OCI-LY7 (cell line): Measurements from ENCODE around the gene UMPS. TPM values are rescaled to one million over a fixed set of nuclear protein-coding genes. Genes with fewer than 3 reads are reported as not detected.

Experiments
- BruUV-seq: library from RNA; stranded (reverse); fragments of 400-500 nt; replicated peaks from 2 replicates; lab custom pipeline; 2021; lab: Mats Ljungman, UMichigan
- CTCF ChIA-PET: fragments of 300-600 bp; sonication (Branson Sonifier 250); formaldehyde crosslinking; loops from one replicate; lab custom pipeline; 2022; ENCODE audit warnings: antibody characterized with exemption; ENCODE audit not compliant: unreplicated experiment; lab: Charles Lee
- POLR2A ChIA-PET: fragments of 300-600 bp; sonication (Branson Sonifier 250); formaldehyde crosslinking; loops from one replicate; lab custom pipeline; 2022; ENCODE audit warnings: antibody characterized with exemption; lab: Charles Lee
- DNase-seq: peaks from one replicate; pipeline ENCODE4 v3.0.0-alpha.2; 2015; ENCODE audit warnings: low spot score
- H2AFZ ChIP-seq: fragments of 200-600 bp; sonication (generic), shearing (Covaris generic); 2 replicates; pipeline ENCODE4 v1.6.1; 2014; ENCODE audit warnings: mild to moderate bottlenecking, antibody characterized with exemption, low read length, moderate library complexity
- H3K27ac ChIP-seq: fragments of 200-600 bp; sonication (generic); 2 replicates; pipeline ENCODE4 v1.5.1; 2014; ENCODE audit warnings: mixed run types, low read depth, mild to moderate bottlenecking, moderate library complexity, low read length, inconsistent platforms; ENCODE audit not compliant: poor library complexity, severe bottlenecking
- H3K36me3 ChIP-seq: fragments of 200-600 bp; sonication (generic); 2 replicates; pipeline ENCODE4 v1.6.1; 2014; ENCODE audit warnings: mild to moderate bottlenecking, antibody characterized with exemption, low read length, moderate library complexity, mixed read lengths; ENCODE audit not compliant: insufficient read depth
- H3K4me1 ChIP-seq: fragments of 200-600 bp; sonication (generic); 2 replicates; pipeline ENCODE4 v1.5.1; 2014; ENCODE audit warnings: mild to moderate bottlenecking, low read length; ENCODE audit not compliant: insufficient read depth, poor library complexity, severe bottlenecking
- H3K4me2 ChIP-seq: fragments of 200-600 bp; sonication (generic); 2 replicates; pipeline ENCODE4 v1.6.1; 2014; ENCODE audit warnings: mild to moderate bottlenecking, low read length
- H3K4me3 ChIP-seq: fragments of 200-600 bp; sonication (generic); 2 replicates; pipeline ENCODE4 v1.5.1; 2014; ENCODE audit warnings: mild to moderate bottlenecking, low read depth, low read length; ENCODE audit not compliant: poor library complexity, severe bottlenecking
- H3K79me2 ChIP-seq: fragments of 200-600 bp; sonication (generic); 2 replicates; pipeline ENCODE4 v1.6.1; 2016; ENCODE audit warnings: low read depth, mild to moderate bottlenecking, low read length, moderate library complexity, mixed read lengths; ENCODE audit not compliant: insufficient read depth
- H3K9me2 ChIP-seq: fragments of 200-600 bp; sonication (generic); 2 replicates; pipeline ENCODE4 v1.6.1; 2016; ENCODE audit warnings: mild to moderate bottlenecking, low read length, mixed read lengths; ENCODE audit not compliant: insufficient read depth
- H3K9me3 ChIP-seq: fragments of 200-600 bp; sonication (generic); 2 replicates; pipeline ENCODE4 v1.6.1; 2014; ENCODE audit warnings: mild to moderate bottlenecking, mixed run types, low read length, mixed read lengths
- H4K20me1 ChIP-seq: fragments of 200-600 bp; sonication (generic); 2 replicates; pipeline ENCODE4 v1.6.1; 2014; ENCODE audit warnings: mild to moderate bottlenecking, antibody characterized with exemption, low read length, moderate library complexity, mixed read lengths; ENCODE audit not compliant: insufficient read depth
- EZH2phosphoT487 ChIP-seq: fragments of 200-600 bp; sonication (generic); IDR thresholded peaks from 2 replicates; pipeline ENCODE4 v1.6.1; 2018; ENCODE audit warnings: low read depth, borderline replicate concordance, mild to moderate bottlenecking, mixed run types, antibody characterized with exemption, low read length, moderate library complexity, mixed read lengths
- intact Hi-C: fragments of 100-400 bp; cut with micrococcal nuclease; formaldehyde crosslinking; loops from one replicate; pipeline ENCODE4 v1.10.0; 2022; ENCODE audit not compliant: unreplicated experiment
- total RNA-seq, 2 experiments: library from RNA; depleted of rRNA in 1 of 2; stranded (reverse); fragments of >200 nt in 1 of 2; shearing (Covaris generic) in 1 of 2; gene quantifications; 2 replicates each; pipeline ENCODE4 v1.2.3, GENCODE V29; 2014 to 2022
- TF ChIP-seq, protein P1 (sequence below): fragments of 200-600 bp; sonication (generic); conservative IDR thresholded peaks from 2 replicates; pipeline ENCODE4 v1.5.1; 2014; ENCODE audit warnings: mild to moderate bottlenecking, antibody characterized with exemption, low read length, moderate library complexity, mixed read lengths

The UMPS gene
- total RNA-seq, 2 experiments from 2014 or later = 24.8 to 62.7 TPM

DNA sequence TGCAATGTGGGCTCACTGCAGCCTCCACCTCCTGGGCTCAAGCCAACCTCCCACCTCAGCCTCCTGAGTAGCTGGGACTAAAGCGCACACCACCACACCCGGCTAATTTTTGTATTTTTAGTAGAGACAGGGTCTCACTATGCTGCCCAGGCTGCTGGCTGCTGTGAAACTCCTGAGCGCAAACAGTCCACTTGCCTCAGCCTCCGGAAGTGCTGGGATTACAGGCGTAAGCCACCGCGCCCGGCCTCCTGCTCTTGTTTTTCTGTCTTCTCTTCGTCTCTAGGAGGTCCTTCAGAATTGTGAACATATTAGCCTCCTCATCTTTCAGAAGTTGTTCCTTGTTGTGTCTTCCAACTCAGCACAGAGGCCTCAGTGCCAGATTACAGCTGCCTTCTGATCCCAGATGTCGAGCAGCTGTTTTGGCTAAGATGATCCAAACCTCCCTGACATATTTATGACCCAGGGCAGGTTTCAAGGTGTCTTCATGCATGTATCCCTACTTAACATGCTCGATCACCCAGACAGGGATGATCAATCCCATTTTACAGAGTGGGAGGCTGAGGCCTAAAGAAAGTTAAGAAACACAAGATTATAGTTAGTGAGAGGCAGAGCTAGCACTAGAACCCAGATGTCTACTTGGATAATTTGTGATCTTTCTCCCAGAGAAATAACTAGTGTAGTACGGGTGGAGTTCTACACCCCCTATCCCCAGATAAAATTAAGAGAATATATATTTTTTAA, 32.1 kb upstream of the UMPS start:
- intact Hi-C loops = no loop called here
- Histone ChIP-seq H3K79me2 (no peaks in the 10 kb centered on the region), H3K36me3 (no peaks in the 10 kb centered on the region), H3K4me3 (no peak overlapping the region), H3K9me2 (no peaks in the 10 kb centered on the region), H2AFZ (no peak overlapping the region), H3K9me3 (no peaks in the 10 kb centered on the region), H3K4me1 (no peaks in the 10 kb centered on the region), H3K27ac (no peak overlapping the region), H3K4me2 (no peak overlapping the region), H4K20me1 (no peaks in the 10 kb centered on the region)
- TF ChIP-seq EZH2phosphoT487 = no peak
- TF ChIP-seq, protein P1, sequence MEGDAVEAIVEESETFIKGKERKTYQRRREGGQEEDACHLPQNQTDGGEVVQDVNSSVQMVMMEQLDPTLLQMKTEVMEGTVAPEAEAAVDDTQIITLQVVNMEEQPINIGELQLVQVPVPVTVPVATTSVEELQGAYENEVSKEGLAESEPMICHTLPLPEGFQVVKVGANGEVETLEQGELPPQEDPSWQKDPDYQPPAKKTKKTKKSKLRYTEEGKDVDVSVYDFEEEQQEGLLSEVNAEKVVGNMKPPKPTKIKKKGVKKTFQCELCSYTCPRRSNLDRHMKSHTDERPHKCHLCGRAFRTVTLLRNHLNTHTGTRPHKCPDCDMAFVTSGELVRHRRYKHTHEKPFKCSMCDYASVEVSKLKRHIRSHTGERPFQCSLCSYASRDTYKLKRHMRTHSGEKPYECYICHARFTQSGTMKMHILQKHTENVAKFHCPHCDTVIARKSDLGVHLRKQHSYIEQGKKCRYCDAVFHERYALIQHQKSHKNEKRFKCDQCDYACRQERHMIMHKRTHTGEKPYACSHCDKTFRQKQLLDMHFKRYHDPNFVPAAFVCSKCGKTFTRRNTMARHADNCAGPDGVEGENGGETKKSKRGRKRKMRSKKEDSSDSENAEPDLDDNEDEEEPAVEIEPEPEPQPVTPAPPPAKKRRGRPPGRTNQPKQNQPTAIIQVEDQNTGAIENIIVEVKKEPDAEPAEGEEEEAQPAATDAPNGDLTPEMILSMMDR = no peak
- BruUV-seq = no TSS peak
- no peak for DNase-seq
- ChIA-PET CTCF (no interaction called here), POLR2A (no interaction called here)

GRCh38 chr3:124699051-124699450, 31.2 kb upstream of the UMPS start:
- no peak overlapping the region for H3K27ac ChIP-seq
- H3K4me2 ChIP-seq = no peak overlapping the region
- no peaks in the 10 kb centered on the region for H3K4me1 ChIP-seq
- H3K36me3 ChIP-seq = no peaks in the 10 kb centered on the region
- TF ChIP-seq EZH2phosphoT487 = no peak
- TF ChIP-seq, protein P1 = no peak
- no peaks in the 10 kb centered on the region for H3K79me2 ChIP-seq
- CTCF ChIA-PET = no interaction called here
- no TSS peak for BruUV-seq
- no peaks in the 10 kb centered on the region for H4K20me1 ChIP-seq
- POLR2A ChIA-PET = no interaction called here
- intact Hi-C loops = no loop called here
- no peaks in the 10 kb centered on the region for H3K9me2 ChIP-seq
- no peak overlapping the region for H2AFZ ChIP-seq
- no peak for DNase-seq
- no peaks in the 10 kb centered on the region for H3K9me3 ChIP-seq
- no peak overlapping the region for H3K4me3 ChIP-seq

- Histone ChIP-seq H3K4me1 (no peaks in the 10 kb centered on the region), H3K9me2 (no peaks in the 10 kb centered on the region), H3K9me3 (no peaks in the 10 kb centered on the region), H3K27ac (no peak overlapping the region), H3K79me2 (no peaks in the 10 kb centered on the region), H2AFZ (no peak overlapping the region), H3K36me3 (no peaks in the 10 kb centered on the region), H3K4me3 (no peak overlapping the region), H4K20me1 (no peaks in the 10 kb centered on the region), H3K4me2 (no peak overlapping the region)
- intact Hi-C loops = no loop called here
- no TSS peak for BruUV-seq
- TF ChIP-seq EZH2phosphoT487 = no peak
- TF ChIP-seq, protein P1 = no peak
- no peak for DNase-seq
- POLR2A ChIA-PET = interaction anchor here (0.6 kb wide), 1 partner anchor 29 kb away, joined by 3 read pairs; no protein-coding TSS in a partner anchor
- CTCF ChIA-PET = no interaction called here
These were observed 30.4 kb upstream of the UMPS start for GRCh38 chr3:124699686-124700396.
